Left lung (tissue), 10 donors: ENCODE measurements around the gene ATP6V1G1. TPM values are rescaled to one million over a fixed set of nuclear protein-coding genes. Genes with fewer than 3 reads are reported as not detected.

Source experiments
- ATAC-seq: fragments of 200-7000 bp; cut with Tn5 transposase; one replicate; pipeline ENCODE4 v1.9.1; 2020; ENCODE audit warnings: moderate library complexity
- DNase-seq, 4 donors: peaks; one replicate each; pipeline ENCODE4 v3.0.0-alpha.2; 2013 to 2020
- H3K27ac ChIP-seq, 2 donors: fragments of 200-600 bp; sonication (generic) in 1 of 2; one replicate each; pipeline versions ENCODE4 v1.5.0 to v1.8.0; 2020 to 2021
- H3K27me3 ChIP-seq, 2 donors: fragments of 200-600 bp; sonication (generic) in 1 of 2; one replicate each; pipeline versions ENCODE4 v1.5.0 to v1.8.0; 2020 to 2021
- H3K36me3 ChIP-seq, 2 donors: fragments of 200-600 bp; sonication (generic) in 1 of 2; one replicate each; pipeline versions ENCODE4 v1.5.0 to v1.8.0; 2020 to 2021
- H3K4me1 ChIP-seq, 2 donors: fragments of 200-600 bp; one replicate each; pipeline ENCODE4 v1.8.0; 2021
- H3K4me3 ChIP-seq, 2 donors: fragments of 200-600 bp; sonication (generic) in 1 of 2; one replicate each; pipeline versions ENCODE4 v1.5.0 to v1.8.0; 2020 to 2021; ENCODE audit warnings: mild to moderate bottlenecking in 1 of 2
- H3K9me3 ChIP-seq, 2 donors: fragments of 200-600 bp; sonication (generic) in 1 of 2; one replicate each; pipeline versions ENCODE4 v1.5.0 to v1.8.0; 2020 to 2021
- intact Hi-C, 2 donors: fragments of 100-400 bp; cut with DNase I; formaldehyde crosslinking; loops; one replicate each; pipeline versions ENCODE4 v1.11.2 to v1.14.2; 2022
- polyA plus RNA-seq, 6 donors: library from polyadenylated mRNA; unstranded; fragments of 120-200 nt; gene quantifications; one replicate each; pipeline ENCODE4 v1.2.1, GENCODE V29; 2013; ENCODE audit not compliant: insufficient read length in 6 of 6
- total RNA-seq, 2 donors: library from RNA; stranded (reverse); fragmentation: NEBNext Ultra II Directional; extraction: Animal tissue kit (Norgen Biotek cat#: 25700); gene quantifications; one replicate each; pipeline ENCODE4 v1.2.1, GENCODE V29; 2021
- TF ChIP-seq, protein P1 (sequence below), 2 donors: fragments of 200-600 bp; sonication (generic) in 1 of 2; IDR thresholded peaks; one replicate each; pipeline versions ENCODE4 v1.5.0 to v1.8.0; 2021; ENCODE audit warnings: antibody characterized with exemption in 2 of 2
- donor health status: DM: no; HTN: yes; CAD: no.
- donor health status: DM: no; HTN: no; CAD: no.

Gene ATP6V1G1
- total and polyA plus RNA-seq, 8 donors, result 96.6 to 182 (median 158) TPM

DNA sequence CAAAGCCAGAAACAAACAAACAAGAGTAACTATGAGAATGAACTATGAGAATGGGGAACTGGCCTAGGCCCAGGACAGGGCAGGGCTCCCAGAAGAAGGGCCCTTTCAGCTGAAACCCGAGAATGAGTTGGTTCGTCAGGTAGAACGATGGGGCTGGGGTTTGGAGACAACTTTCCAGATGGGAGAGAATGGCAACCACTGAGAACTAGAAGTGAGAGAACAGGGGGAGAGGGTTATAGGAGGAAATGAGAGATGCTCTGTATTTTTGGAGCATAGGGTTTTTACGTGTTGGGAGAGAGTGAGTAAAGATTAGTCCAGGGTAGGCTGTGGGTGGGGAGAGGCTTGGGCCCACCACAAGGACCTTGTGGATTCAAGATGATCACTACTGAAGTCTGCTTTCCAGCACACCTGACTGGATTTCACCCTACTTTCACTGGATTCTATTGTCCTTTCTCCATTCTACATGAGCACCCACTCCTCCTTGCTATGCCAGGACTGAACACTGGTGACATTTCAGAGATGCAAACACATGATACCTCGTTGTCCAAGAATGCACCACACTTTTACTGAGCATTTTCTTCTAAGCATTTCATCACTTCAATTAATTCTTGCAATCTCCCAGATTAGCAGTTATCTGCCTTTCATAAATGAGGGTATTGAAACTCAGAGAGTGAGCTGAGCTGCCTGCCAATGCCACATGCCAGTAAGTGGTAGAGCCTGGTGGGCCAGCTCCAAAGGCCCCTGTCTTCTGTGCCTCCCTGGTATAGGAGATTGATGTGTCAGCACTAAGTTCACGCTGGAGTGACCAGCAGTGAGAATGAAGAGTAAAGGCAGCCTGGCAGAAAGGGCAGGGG lies 20.3 kb downstream of the ATP6V1G1 start:
- Histone ChIP-seq H3K27me3 (peaks cover 0 to 6% of the 10 kb centered on the region in 2 donors), H3K4me1 (peaks cover 3 to 34% of the 10 kb centered on the region in 2 donors), H3K9me3 (no peaks in the 10 kb centered on the region), H3K4me3 (no peak overlapping the region), H3K27ac (no peak overlapping the region), H3K36me3 (no peaks in the 10 kb centered on the region)
- no peak for ATAC-seq
- DNase-seq, result no peak
- intact Hi-C loops, result no loop called here
- TF ChIP-seq, protein P1, sequence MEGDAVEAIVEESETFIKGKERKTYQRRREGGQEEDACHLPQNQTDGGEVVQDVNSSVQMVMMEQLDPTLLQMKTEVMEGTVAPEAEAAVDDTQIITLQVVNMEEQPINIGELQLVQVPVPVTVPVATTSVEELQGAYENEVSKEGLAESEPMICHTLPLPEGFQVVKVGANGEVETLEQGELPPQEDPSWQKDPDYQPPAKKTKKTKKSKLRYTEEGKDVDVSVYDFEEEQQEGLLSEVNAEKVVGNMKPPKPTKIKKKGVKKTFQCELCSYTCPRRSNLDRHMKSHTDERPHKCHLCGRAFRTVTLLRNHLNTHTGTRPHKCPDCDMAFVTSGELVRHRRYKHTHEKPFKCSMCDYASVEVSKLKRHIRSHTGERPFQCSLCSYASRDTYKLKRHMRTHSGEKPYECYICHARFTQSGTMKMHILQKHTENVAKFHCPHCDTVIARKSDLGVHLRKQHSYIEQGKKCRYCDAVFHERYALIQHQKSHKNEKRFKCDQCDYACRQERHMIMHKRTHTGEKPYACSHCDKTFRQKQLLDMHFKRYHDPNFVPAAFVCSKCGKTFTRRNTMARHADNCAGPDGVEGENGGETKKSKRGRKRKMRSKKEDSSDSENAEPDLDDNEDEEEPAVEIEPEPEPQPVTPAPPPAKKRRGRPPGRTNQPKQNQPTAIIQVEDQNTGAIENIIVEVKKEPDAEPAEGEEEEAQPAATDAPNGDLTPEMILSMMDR (IDR thresholded peaks at IDR 0.05), result no peak

DNA sequence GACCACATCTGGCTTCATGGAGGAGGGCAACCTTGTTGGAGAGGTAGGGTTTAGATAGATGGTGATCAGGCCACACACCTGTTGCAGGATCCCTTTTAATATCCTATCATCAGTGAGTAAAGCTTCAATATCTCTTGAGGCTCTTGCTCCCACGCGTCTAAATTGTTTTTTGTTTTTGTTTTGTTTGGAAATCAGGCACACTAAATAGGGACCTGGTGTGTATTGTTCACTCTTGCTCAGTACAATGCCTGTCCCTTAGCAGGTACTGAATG lies 20.9 kb downstream of the ATP6V1G1 start:
- peaks cover 0 to 6% of the 10 kb centered on the region in 2 donors for H3K27me3 ChIP-seq
- H3K4me3 ChIP-seq, result no peak overlapping the region
- H3K27ac ChIP-seq, result no peak overlapping the region
- H3K9me3 ChIP-seq, result no peaks in the 10 kb centered on the region
- no peak for DNase-seq
- TF ChIP-seq, protein P1 (IDR thresholded peaks at IDR 0.05), result no peak
- H3K4me1 ChIP-seq, result peaks cover 4 to 37% of the 10 kb centered on the region in 2 donors
- intact Hi-C loops, result no loop called here
- ATAC-seq, result no peak
- no peaks in the 10 kb centered on the region for H3K36me3 ChIP-seq

DNA sequence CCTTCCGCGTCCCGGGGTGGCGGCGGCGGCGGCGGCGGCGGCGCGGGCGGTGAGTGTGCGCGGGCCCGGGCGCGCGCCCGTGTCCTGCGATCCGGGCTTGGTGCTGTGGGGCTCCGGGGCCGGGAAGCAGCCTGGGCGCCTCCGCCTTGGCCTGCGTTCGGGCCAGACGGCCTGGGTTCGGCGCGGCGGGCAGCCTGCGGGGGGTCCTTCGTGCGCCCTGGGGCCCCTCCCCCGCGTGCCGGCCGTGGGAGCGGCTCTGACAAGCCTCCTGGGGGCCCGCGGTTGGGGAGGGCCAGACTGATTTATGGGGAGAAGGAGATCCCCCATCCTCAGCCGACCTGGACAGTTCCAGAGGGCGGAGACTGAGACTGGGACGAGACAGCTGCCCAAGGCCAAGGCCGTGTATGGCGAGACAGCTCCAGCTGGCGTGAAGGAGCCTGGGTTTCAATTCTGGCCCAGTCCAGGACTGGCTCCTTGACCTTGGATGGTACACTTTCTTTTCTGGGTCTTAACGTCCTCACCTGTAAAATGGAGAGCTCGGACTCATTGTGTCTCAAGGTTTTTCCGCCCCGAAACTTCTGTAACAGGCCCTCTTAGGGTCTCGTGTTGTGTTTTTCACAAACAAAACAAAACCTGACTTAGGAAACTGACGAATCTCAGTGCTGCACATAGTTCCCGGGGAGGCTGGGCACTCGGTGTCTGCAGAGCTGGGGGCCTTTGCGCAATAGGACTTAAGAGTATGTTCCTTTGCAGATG lies 24.1 kb downstream of the ATP6V1G1 start:
- TF ChIP-seq, protein P1 (IDR thresholded peaks at IDR 0.05), result no peak
- DNase-seq, result peak; percentile 56 to 88 (median 64)
- peaks cover 0 to 6% of the 10 kb centered on the region in 2 donors for H3K27me3 ChIP-seq
- peaks cover 4 to 48% of the 10 kb centered on the region in 2 donors for H3K4me1 ChIP-seq
- ATAC-seq, result peak; percentile 77
- intact Hi-C loops, result no loop called here
- H3K4me3 ChIP-seq, result peak overlapping the region; percentile 48 to 65
- no peaks in the 10 kb centered on the region for H3K9me3 ChIP-seq
- H3K36me3 ChIP-seq, result no peaks in the 10 kb centered on the region
- peak overlapping the region; percentile 85 to 92 for H3K27ac ChIP-seq

DNA sequence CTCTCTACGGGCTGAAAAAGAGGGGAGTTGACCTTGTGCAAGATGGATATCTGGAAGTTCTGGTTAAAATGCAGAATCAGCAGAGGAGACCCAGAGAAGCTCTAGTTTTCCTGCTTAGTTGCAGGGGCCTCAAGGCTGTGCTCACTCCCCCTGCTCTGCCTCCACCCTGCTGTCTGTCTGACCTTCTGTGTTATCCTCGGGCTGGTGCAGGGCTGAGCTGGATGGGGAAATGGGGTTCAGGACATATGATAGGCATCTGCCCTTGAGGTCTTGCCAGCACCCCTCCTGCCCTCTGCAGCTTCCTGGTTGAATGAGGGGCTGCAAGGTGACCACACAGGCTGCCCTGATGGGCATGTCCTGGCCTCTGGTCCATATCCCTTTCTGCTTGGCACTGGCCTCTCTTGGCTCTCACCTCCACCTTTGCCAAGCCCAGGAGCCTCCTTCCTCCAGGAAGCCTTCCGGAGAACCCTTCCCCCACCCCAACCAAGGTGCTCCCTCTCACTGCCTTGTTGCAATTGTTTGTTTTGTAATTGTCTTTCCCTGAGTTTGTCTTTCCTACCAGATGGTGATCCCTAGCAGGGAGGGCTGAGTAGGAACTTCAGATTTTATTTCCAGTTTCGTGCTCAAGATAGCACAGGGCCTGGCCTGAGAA lies 24.8 kb downstream of the ATP6V1G1 start:
- H3K4me3 ChIP-seq, result peak overlapping the region; percentile 48 to 65
- peak; percentile 9 for ATAC-seq
- intact Hi-C loops, result no loop called here

More for the DNA sequence above, 24.8 kb downstream of the ATP6V1G1 start:
- Histone ChIP-seq H3K36me3 (no peaks in the 10 kb centered on the region), H3K27ac (peak overlapping the region; percentile 85 to 92), H3K27me3 (peaks cover 0 to 6% of the 10 kb centered on the region in 2 donors), H3K9me3 (no peaks in the 10 kb centered on the region), H3K4me1 (peaks cover 10 to 48% of the 10 kb centered on the region in 2 donors)
- DNase-seq, result no peak
- TF ChIP-seq, protein P1 (IDR thresholded peaks at IDR 0.05), result no peak
